GF-D8 (cell line): ENCODE results near the gene SNX24.

Experiments used
- DNase-seq: peaks from one replicate; lab custom pipeline; 2025; lab: John Stamatoyannopoulos, UW

Gene SNX24

GRCh38 chr5:122921826-122922225, 76.4 kb downstream of the SNX24 start:
- no peak for DNase-seq

DNA sequence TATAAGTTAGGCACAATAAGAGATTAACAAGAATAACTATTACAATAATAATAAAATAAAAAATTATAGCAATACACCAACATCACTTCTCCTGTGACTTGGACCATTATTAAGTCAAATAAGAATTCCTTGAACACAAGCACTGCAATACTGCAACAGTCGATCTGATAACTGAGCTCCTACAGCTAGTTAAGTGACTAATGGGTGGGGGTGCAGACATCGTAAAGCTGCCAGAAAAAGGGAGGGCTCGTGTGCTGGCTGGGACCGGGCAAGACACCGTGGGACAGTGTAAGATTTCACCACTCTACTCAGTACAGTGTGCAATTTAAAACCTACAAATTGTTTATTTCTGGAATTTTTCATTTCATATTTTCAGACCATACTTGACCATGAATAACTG, 78.8 kb downstream of the SNX24 start:
- no peak for DNase-seq

DNA sequence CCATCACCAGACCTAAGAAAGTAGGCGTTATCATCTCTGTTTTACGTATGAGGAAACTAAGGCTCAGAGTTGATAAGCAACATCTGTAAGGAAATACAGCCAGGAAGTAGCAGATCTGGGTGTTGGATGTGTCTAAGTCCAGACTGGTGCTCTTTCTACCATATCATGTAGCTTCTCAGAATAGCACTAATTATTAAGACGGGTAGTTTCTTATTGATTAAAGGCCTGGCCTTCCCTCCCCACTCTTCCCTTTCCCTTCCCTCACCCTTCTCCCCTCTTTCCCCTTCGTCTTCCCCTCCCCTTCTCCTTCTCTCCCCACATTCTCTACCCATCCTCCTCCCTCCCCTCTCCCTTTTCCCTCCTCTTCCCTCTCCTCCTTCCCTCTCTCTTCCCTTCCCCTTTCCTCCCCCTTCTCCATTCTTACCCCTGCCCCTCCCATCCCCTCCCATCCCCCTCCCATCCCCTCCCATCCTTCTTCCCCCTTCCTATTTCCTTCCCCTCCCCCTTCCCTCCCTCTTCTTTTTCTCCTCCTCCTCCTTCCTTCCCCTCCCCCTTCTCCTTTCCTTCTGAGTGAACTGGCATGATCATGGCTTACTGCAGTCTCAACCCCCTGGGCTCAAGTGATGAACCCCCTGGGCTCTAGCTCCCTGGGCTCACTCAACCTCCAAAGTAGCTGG, 79.4 kb downstream of the SNX24 start:
- no peak for DNase-seq

DNA sequence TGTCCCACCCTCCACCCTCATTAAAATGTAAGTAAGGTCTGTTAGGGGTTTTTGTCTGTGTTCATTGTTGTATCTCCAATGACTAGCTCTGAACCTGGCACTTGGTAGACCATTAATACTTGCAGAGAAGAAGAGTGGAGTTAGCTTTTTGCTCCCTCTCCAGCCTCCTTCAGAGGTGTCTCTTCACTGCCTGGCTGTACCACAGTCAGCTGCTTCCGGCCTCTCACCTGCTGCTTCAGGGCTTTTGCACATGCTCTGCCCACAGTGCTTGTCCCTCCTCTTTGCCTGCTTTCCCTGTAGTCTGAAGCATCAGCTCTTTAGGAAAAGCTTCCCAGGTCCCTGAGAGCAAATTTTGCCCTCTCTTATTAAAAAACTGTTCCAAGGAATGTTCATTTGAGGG, 83.6 kb downstream of the SNX24 start:
- DNase-seq = no peak

GRCh38 chr5:122929980-122930379, 84.6 kb downstream of the SNX24 start:
- DNase-seq = no peak

DNA sequence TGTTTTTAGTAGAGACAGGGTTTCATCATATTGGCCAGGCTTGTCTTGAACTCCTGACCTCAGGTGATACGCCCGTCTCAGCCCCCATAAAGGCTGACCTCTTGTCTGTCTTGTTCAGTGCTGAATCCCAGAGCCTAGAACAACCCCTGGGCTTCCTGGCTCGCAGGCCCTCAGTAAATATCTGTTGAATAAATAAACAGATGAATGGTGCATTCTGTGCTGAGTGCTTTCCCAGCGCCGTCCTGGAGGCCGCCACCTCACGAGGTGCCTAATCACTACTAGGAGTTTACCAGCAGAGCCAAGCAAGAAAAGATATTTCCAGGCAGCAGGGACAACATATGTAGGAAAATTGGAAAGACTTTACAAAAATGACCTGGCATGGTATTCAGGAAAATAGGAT, 88.5 kb downstream of the SNX24 start:
- DNase-seq = no peak

DNA sequence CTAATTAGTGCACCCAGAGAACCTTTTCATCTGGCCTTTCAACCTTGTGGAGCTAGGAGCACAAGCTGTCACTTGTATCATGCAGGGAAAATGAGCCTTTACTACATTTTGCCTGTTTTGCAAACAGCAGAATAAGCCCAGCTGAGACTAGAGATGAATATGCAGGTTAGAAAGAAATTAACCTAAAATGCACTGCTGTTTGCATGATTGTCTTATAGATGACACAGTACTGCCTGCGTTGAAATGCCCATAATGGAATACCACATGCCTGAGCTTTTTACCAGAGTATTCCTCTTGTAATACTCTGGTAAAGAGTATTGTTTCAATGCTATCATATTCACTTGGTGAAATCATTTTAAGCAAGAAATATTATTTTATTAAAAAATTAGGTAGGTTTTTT, 90.7 kb downstream of the SNX24 start:
- no peak for DNase-seq

GRCh38 chr5:122937914-122938313, 92.5 kb downstream of the SNX24 start:
- DNase-seq = no peak

- no peak for DNase-seq
Measured at GRCh38 chr5:122940890-122941289, 95.5 kb downstream of the SNX24 start.

- DNase-seq = no peak
Measured at GRCh38 chr5:122941737-122942136, 96.3 kb downstream of the SNX24 start.

- no peak for DNase-seq
Measured at GRCh38 chr5:122942164-122942914, 96.9 kb downstream of the SNX24 start.

DNA sequence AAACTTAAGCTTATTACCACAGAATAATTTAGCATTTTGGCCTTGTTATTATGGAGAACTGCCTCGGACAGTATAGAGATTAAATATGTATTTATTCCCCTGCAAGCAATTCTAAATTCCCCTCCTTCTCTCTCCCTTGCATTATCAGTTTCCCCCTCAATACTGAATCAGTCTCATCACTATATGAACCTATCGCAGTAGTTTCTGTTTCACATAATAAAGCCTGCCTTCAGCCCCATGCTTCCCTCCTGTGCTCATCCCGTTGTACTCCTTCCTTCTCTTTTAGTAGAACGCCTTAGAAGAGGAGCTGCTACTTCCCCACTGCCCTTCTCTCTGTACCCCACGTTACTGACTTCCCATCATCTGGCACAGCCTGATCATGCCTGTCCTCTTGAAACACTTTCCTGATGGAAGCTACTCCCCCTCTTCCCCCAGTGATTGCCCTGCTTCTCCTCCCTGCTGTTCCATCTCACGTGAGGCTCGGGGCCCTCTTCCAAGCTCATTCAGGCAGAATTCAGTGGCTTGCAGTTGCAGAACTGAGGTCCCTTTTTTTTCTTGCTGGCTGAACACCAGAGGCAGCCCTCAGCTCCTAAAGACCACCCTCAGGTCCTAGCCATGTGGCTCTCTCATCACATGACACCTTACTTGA, 97.8 kb downstream of the SNX24 start:
- no peak for DNase-seq

DNA sequence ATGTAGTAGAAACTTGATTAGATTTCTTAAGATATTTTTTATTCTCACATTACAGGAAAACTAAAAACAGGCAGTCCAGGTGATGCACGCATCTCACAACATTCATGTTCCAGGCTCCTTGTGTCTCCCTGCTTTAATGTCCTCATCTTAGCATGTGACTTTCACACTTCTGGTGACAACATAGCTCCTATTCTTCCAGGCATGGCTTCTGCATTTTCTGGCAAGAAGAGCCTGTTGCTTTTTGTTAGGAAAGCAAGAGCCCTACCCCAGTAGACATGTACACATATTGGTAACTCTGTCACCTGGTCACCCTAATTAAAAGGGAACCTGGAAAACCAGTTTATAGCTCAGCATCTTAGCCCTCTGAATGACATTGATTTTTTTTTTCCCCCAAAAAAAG, 98.6 kb downstream of the SNX24 start:
- DNase-seq = no peak

GRCh38 chr5:122947372-122947771, 102.0 kb downstream of the SNX24 start:
- DNase-seq = no peak

- DNase-seq = no peak
Measured at GRCh38 chr5:122947772-122948171, 102.4 kb downstream of the SNX24 start.

DNA sequence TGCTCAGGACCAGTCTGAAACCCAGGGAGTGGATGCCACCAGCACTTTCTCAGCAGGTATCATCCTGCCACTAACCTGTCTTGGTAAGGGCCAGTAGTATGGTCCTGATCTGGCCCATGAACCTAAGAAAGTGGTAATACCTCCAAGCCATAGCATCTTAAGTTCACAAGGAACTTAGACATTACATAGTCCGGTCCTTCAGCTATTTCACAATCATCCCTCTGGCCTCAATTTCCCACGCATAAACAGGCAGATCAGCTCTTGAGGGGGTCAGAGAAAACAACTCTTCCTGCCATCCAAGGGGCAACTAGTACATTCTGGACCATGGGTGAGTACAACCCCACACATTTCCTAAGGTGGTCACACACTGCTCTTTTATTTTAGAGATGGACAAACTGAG, 102.9 kb downstream of the SNX24 start:
- DNase-seq = no peak

GRCh38 chr5:122951658-122952057, 106.2 kb downstream of the SNX24 start:
- no peak for DNase-seq

GRCh38 chr5:122954719-122955118, 109.3 kb downstream of the SNX24 start:
- no peak for DNase-seq

DNA sequence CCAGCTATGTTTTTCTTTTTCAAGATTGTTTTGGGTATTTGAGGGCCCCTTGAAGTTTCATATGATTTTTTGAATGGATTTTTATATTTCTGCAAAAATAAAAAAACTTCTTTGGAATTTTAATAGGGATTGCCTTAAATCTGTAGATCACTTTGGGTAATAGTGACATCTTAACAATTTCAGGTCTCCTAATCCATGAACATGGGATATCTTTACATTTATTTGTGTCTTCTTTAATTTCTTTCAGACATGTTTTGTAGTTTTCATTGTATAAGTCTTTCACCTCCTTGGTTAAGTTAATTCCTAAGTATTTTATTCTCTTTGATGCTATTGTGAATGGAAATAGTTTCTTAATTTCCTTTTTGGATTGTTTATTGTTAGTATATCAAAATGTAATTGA, 112.0 kb downstream of the SNX24 start:
- DNase-seq = no peak

DNA sequence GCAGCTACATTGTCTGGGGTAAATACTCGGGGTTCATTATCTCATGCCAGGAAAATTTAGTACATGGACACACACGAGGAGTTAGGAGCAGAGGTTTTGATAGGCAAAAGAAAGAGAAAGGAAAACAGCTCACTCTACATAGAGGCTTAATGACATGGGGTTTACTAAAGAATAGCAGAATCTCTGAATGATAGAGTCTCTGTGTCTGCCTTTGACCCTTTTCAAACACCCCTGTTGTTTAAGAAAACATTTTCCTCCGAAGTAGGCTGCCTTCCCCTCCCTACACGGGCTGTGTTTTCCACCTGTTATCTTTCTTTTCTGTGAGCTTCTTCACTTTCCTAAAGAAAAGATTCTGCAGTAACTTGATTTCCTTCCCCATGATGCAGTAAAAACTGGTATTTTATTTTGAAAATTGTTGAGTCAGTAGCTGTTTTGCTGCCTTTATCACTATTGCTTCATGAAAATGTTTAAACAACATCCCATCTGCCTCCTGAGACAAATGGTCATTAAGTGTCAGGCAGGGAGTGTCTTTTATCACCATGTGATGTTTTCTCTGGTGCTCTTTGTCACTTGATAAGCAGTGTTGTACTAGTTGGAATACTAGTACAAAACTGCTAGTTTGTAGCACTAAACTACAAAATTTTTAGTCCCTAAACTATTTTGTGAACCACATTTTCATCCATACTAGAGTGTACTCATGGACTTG, 114.5 kb downstream of the SNX24 start:
- DNase-seq = no peak

GRCh38 chr5:122963305-122963704, 117.9 kb downstream of the SNX24 start:
- no peak for DNase-seq

- DNase-seq = no peak
Measured at GRCh38 chr5:122965111-122965510, 119.7 kb downstream of the SNX24 start.

DNA sequence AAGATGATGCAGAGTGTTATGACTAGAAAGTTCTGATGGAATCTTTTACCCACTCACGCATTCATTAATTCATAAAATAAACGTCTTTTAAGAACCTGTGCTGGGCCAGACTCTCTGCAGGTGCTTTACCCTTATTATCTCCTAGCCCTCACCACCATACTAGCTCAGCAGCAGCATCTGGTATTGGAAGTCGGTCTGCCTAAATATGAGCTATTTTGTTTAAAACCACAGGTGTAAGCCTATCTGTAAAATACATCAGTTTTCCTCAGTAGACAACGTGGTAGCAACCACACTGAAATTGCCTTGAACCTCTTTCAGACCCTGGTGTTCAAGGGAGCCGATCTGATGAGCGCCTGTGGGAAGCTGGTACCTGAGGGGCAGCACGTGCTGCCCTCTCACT, 121.7 kb downstream of the SNX24 start:
- no peak for DNase-seq
